GM18505 (cell line): ENCODE measurements around the gene CDK7.
"Not testable (repeated sequence)": the region's sequence is repeated elsewhere in the genome, so short reads cannot be mapped to it uniquely, and the experiment has no call there.

Source experiments
- ATAC-seq: cut with Tn5 transposase; IDR thresholded peaks from one replicate; pipeline ENCODE4 v1.9.1; 2021; ENCODE audit not compliant: unreplicated experiment
- POLR2A ChIP-seq: IDR thresholded peaks from 4 replicates; pipeline ENCODE4 v1.6.1; 2011; ENCODE audit warnings: borderline replicate concordance; ENCODE audit not compliant: insufficient read depth, insufficient read length; ENCODE audit errors: extremely low read depth

Gene CDK7

DNA sequence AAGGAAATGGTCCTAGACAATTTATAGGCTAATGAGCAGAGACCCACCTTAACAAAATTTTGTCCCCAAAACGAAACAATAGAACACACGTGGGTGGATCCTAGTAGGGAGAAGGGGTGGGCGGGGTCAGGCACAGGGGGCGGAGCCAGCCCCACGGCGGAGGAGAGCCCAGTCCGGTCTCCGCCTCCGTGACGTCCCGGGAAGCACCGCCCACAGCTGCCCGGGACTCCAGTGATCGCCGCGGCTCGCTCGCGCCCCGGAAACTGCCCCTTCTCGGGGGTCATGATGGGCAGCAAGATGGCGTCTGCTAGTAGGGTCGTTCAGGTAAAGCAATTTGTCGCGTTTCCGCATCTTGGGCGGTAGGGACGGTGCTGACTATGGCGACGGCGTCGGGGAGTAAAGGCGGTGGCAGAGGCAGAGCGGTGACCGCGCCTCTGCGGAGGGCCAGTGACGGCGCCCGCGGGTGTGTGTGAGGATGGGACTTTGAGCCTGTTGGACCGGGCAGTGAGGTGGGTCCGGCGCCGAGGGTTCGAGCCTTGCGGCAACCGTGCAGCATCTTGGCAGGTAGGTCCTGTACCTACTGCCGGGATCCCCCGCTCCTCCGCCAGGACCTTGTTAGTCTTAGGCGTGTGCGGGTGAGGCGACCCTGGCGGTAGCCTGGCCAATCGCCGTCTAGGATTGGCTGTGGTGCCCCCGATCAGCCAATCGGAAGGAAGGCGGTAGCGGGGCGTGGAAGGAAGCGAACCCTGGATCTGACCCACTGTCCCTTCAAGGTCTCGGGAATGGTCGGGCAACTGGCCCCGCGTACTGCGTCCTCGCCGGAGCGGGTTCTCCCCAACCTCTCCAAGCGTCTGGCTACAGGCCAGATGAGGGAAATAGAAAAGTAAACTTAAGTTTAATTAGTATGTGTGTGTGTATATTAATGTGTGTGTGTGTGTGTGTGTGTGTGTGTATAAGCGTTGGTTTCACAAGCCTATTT is 16.8 kb upstream of the CDK7 start:
- ATAC-seq, result peak; percentile 90
- peak; percentile 78 for TF ChIP-seq POLR2A

DNA sequence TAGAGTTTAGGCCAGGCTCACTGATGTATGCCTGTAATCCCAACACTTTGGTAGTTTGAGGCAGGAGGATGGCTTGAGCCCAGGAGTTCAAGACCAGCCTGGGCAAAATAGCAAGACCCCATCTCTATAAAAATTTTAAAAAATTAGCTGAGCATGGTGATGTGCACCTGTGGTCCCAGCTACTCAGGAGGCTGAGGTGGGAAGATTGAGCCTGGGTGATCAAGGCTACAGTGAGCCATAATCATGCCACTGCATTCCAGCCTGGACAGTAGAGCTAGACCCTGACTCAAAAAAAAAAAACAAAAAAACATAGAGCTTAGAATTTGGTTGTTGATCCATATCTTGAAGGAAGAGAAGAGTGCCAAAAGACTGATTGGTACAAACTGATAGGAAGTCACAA is 14.7 kb upstream of the CDK7 start:
- no peak for TF ChIP-seq POLR2A
- no peak for ATAC-seq

DNA sequence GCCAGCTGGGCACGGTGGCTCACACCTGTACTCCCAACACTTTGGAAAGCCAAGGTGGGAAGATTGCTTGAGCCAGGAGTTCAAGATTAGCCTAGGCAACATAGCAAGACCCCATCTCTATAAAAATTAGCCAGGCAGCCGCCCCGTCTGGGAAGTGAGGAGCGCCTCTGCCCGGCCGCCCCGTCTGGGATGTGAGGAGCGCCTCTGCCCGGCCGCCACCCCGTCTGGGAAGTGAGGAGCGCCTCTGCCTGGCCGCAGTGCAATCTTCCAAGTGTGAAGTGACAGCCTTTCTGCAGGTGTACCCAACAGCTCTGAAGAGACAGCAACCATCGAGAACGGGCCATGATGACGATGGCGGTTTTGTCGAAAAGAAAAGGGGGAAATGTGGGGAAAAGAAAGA is 14.3 kb upstream of the CDK7 start:
- not testable (repeated sequence) for ATAC-seq

DNA sequence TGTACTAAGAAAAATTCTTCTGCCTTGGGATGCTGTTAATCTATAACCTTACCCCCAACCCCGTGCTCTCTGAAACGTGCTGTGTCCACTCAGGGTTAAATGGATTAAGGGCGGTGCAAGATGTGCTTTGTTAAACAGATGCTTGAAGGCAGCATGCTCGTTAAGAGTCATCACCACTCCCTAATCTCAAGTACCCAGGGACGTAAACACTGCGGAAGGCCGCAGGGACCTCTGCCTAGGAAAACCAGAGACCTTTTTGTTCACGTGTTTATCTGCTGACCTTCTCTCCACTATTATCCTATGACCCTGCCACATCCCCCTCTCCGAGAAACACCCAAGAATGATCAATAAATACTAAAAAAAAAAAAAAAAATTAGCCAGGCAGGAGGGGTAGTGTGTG is 13.9 kb upstream of the CDK7 start:
- ATAC-seq, result not testable (repeated sequence)

DNA sequence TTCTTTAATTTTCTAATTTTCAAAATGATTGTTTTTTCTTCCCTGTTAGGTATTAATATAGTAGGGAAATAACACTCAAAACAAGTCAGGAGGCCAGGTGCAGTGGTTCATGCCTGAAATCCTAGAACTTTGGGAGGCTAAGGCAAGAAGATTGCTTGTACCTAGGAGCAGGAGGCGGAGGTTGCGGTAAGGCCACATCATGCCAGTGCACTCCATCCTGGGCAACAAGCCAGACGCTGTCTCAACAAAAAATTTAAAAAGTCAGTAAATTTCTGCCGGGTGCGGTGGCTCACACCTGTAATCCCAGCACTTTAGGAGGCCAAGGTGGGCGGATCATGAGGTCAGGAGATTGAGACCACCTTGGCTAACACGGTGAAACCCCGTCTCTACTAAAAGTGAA is 10.2 kb upstream of the CDK7 start:
- no peak for TF ChIP-seq POLR2A
- no peak for ATAC-seq

DNA sequence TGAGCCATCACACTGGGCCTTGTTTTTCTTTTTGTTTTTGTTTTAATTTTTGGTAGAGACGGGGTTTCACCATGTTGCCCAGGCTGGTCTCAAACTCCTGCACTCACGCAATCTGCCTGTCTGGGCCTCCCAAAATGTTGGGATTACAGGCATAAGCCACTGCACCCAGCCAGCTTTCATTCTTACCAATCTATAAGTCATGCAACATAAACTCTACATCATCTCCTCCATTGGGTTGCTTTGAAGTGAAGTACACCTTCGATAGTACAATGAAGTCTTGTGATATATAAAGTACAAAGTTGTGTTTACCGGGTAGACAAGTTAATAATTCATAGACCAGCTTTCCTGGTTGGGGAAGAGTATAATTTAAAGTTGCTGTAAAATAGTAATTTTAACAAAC is 8.8 kb upstream of the CDK7 start:
- TF ChIP-seq POLR2A, result no peak
- no peak for ATAC-seq

DNA sequence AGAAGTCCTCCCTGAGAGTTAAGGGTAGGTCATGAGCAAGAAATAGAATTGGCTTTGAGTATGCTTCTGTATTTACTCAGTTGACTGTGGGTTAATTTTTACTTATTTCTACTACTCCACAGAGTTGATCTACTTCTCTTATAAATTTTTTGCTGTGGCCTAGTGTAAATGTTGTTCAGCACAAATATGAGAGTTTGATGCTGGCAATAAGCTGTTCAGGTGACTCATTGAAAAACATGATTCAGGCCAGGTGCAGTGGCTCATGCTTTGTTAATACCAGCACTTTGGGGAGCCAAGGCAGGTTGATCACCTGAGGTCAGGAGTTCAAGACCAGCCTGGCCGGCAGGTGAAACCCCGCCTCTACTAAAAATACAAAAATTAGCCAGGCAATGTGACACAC is 4.5 kb upstream of the CDK7 start:
- ATAC-seq, result no peak
- no peak for TF ChIP-seq POLR2A

DNA sequence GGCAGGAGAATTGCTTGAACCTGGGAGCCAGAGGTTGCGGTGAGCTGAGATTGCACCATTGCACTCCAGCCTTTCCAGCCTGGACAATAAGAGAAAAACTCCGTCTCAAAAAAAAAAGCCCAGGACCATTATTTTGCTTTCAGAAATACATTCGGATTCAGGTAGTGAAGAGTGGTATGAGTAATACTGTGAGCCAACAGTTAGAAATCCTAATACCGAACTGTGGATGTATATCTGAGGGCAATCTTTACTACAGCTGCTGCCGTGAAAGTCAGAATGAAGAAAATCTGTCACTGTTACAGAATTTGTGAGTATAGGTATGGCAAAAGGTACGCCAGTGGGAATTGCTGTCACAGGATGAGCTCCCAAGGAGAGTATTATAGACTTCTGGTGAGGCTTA is 3.4 kb upstream of the CDK7 start:
- ATAC-seq, result no peak
- TF ChIP-seq POLR2A, result no peak

DNA sequence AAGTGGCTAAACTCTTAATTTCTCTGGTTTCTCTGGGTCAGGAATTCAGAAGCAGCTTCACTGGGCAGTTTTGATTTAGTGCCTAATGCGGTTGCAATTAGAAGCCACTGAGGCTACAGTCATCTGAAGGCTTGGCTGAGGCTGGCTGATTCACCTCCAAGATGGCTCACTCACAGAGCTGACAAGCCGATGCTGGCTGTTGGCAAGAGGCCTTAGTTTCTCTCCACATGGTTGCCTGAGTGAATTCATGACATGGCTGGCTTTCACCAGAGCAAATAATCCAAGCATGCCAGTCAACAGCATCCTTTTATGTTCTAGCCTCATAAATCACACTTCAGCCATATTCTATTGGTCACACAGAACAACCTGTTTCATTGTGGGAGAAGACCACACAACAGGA is 2.8 kb upstream of the CDK7 start:
- no peak for TF ChIP-seq POLR2A
- ATAC-seq, result no peak

DNA sequence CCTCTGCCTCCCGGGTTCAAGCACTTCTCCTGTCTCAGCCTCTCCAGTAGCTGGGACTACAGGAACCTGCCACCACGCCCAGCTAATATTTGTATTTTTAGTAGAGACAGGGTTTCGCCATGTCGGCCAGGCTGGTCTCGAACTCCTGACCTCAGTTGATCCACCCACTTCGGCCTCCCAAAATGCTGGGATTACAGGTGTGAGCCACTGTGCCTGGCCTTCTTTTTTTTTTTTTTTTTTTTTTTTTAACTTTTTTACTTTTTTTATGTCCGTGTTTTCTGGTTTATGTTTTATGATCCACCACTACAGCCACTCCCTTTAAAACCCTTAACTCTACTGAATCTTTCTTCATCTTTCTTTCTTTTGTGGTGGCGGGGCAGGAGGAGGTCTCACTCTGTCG is 2.0 kb downstream of the CDK7 start:
- not testable (repeated sequence) for ATAC-seq

DNA sequence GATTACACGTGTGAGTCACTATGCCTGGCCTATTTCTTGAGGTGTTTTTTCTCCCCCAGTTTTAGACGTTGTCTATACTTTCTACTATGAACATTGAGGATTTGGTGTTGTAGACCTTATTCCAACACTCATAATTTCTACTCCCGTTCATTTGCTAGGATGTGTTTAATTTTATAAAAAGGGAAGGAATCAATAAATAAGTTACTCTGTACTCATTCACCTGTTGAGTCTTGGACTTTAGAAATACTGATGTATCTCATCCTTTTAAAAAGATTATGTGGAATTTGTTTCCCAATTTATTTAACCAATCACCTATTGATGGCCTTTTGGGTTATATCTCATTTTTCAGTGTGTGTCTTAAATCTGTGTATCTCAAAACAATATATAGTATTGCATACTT is 3.2 kb downstream of the CDK7 start:
- no peak for TF ChIP-seq POLR2A
- no peak for ATAC-seq

DNA sequence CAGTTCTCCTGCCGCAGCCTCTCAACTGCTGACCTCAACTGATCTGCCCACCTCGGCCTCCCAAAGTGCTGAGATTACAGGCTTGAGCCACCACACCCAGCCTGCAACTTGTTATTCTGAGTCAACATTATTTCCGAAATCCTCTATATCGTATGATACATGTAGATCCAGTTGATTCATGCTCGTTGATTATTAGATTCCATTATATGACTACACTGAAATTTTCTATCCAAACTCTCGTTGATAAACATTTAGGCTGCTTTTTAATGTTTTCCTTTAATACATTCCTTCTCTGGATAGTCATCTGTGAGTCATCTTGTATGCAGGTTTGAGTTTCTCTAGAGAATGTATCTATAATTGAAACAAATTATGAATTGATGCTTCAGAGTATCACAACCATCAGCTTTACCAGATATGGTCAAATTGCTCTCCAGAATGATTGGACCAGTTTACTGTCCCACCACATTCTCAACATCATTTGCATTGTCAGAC is 4.1 kb downstream of the CDK7 start:
- ATAC-seq, result no peak
- no peak for TF ChIP-seq POLR2A

DNA sequence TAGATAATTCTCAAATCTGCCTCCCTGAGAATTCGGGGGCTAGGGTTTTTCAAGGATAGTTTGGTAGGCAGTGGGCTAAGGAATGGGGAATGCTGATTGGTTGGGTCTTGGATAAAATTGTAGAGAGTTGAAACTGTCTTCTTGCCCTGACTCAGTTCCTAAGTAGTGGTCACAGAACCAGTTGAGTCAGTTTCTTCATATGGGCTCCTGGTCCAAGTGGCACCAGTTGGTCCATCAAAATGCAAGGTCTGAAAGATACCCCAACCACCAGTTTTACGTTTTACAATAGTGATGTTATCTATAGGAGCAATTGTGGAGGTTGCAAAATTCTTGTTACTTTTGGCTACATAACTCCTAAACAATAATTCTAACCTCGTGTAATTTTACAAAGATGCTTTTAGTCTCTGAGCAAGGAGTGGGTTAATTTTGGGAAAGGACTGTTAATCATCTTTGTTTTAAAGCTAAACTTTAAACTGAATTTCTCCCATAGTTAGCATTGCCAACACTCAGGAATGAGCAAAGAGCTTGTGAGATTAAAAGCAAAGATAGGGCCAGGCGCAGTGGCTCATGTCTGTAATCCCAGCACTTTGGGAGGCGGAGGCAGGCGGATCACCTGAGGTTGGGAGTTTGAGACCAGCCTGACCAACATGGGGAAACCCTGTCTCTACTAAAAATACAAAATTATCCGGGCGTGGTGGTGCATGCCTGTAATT is 7.7 kb downstream of the CDK7 start:
- no peak for ATAC-seq
- no peak for TF ChIP-seq POLR2A

DNA sequence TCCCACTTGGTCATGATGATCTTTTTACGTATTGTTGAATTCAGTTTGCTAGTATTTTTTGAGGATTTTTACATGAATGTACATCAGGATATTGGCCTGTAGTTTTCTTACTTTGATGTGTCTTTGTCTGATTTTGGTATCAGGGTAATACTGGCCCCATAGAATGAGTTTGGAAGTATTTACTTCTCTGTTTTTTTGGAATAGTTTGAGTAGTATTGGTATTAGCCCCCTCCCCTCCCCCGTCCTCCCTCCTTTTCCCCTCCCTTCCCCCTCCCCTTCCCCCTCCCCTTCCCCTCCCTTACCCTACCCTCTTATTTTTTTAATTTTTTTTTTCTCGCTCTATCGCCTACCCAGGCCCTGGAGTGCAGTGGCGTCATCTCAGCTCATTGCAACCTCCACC is 10.3 kb downstream of the CDK7 start:
- no peak for TF ChIP-seq POLR2A
- no peak for ATAC-seq

DNA sequence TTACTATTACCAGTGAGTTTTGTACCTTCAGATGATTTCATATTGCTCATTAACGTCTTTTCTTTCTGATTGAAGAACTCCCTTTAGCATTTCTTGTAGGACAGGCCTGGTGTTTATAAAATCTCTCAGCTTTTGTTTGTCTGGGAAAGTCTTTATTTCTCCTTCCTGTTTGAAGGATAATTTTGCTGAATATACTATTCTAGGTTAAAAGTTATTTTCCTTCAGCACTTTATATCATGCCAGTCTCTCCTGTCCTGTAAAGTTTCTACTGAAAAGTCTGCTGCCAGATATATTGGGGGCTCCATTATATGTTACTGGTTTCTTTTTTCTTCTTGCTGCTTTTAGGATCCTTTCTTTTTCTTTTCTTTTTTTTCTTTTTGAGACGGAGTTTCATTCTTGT is 13.3 kb downstream of the CDK7 start:
- TF ChIP-seq POLR2A, result no peak
- no peak for ATAC-seq

DNA sequence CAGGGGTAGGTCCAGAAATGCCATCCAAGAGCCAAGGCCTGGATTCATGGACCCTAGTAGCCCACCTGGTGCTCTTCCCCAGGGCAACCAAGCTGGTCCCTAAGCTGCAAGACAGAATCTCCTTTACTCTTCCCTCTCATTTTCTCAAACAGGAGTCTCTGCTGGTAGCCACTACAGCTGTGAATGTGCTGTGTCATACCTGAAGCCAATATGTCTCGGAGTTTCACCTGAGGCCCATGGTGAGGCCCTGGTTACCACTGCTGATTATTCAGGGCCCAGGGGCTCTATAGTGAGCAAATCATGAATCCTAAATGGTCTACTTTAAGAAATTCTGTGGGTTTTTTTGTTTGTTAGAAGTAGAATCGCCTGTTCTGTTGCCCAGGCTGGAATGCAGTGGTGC is 15.9 kb downstream of the CDK7 start:
- ATAC-seq, result no peak
- TF ChIP-seq POLR2A, result no peak
